ENCODE data around the gene ADM5.

Gene ADM5

DNA sequence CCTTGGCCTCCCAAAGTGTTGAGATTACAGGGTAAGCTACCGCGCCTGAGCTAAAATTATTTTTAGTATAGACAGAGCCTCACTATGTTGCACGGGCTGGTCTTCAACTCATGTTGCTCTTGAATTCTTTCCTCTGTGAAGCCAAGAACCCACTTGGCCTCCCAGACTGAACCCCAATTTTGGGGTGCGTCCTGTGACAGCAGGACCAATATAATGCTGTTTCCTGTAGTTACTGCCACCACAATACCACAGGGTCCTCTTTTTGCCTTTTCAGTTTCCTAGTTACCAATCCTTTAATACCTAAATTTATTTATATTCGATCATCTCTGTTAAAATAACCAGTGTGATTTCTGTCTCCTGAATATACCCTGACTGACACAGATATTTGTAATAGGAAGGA lies 40.8 kb downstream of the ADM5 start:
- Histone ChIP-seq H3F3A (ENCODE audit: insufficient read depth, low read length) (no peaks in the 10 kb centered on the region), H3K4me1 (ENCODE audit: insufficient read depth, low read length, severe bottlenecking) (no peaks in the 10 kb centered on the region)

GRCh38 chr19:49738268-49738667 lies 48.9 kb downstream of the ADM5 start:
- no peaks in the 10 kb centered on the region for H3K9me2 ChIP-seq (ENCODE audit: low read depth, low read length)
- no peak overlapping the region for H3K9ac ChIP-seq (ENCODE audit: low read length)
- H3K4me3 ChIP-seq (ENCODE audit: low read depth, low read length, poor library complexity, severe bottlenecking) = no peak overlapping the region
- no peak for TF ChIP-seq EZH2 (IDR thresholded peaks at IDR 0.05; ENCODE audit: borderline replicate concordance, low read length)
- TF ChIP-seq, protein P1, sequence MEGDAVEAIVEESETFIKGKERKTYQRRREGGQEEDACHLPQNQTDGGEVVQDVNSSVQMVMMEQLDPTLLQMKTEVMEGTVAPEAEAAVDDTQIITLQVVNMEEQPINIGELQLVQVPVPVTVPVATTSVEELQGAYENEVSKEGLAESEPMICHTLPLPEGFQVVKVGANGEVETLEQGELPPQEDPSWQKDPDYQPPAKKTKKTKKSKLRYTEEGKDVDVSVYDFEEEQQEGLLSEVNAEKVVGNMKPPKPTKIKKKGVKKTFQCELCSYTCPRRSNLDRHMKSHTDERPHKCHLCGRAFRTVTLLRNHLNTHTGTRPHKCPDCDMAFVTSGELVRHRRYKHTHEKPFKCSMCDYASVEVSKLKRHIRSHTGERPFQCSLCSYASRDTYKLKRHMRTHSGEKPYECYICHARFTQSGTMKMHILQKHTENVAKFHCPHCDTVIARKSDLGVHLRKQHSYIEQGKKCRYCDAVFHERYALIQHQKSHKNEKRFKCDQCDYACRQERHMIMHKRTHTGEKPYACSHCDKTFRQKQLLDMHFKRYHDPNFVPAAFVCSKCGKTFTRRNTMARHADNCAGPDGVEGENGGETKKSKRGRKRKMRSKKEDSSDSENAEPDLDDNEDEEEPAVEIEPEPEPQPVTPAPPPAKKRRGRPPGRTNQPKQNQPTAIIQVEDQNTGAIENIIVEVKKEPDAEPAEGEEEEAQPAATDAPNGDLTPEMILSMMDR (IDR thresholded peaks at IDR 0.05; ENCODE audit: low read length) = no peak
- H3F3A ChIP-seq (ENCODE audit: insufficient read depth, low read length) = no peaks in the 10 kb centered on the region
- H3K4me2 ChIP-seq (ENCODE audit: low read length) = no peak overlapping the region
- no peaks in the 10 kb centered on the region for H3K79me2 ChIP-seq (ENCODE audit: insufficient read depth, low read length)
- no peak overlapping the region for H2AFZ ChIP-seq (ENCODE audit: low read length)
- no peaks in the 10 kb centered on the region for H4K20me1 ChIP-seq (ENCODE audit: insufficient read depth, low read length)
- H3K9me3 ChIP-seq (ENCODE audit: low read length) = no peaks in the 10 kb centered on the region
- H3K27ac ChIP-seq (ENCODE audit: low read depth, low read length, poor library complexity, severe bottlenecking) = no peak overlapping the region
- H3K36me3 ChIP-seq (ENCODE audit: insufficient read depth, low read length) = no peaks in the 10 kb centered on the region
- H3K4me1 ChIP-seq (ENCODE audit: insufficient read depth, low read length, severe bottlenecking) = no peaks in the 10 kb centered on the region
- no peaks in the 10 kb centered on the region; the same call in 1 of the 2 replicates for H3K27me3 ChIP-seq (ENCODE audit: insufficient read depth, low read length)

More for the DNA sequence above, 40.8 kb downstream of the ADM5 start:
- Histone ChIP-seq H3K27me3 (ENCODE audit: insufficient read depth, low read length) (peaks cover 3% of the 10 kb centered on the region; the same call in 1 of the 2 replicates), H4K20me1 (ENCODE audit: insufficient read depth, low read length) (no peaks in the 10 kb centered on the region), H3K27ac (ENCODE audit: low read depth, low read length, poor library complexity, severe bottlenecking) (no peak overlapping the region), H3K4me2 (ENCODE audit: low read length) (no peak overlapping the region), H3K79me2 (ENCODE audit: insufficient read depth, low read length) (no peaks in the 10 kb centered on the region), H3K4me3 (ENCODE audit: low read depth, low read length, poor library complexity, severe bottlenecking) (no peak overlapping the region), H3K9me2 (ENCODE audit: low read depth, low read length) (no peaks in the 10 kb centered on the region), H2AFZ (ENCODE audit: low read length) (no peak overlapping the region), H3K36me3 (ENCODE audit: insufficient read depth, low read length) (no peaks in the 10 kb centered on the region), H3K9ac (ENCODE audit: low read length) (no peak overlapping the region), H3K9me3 (ENCODE audit: low read length) (no peaks in the 10 kb centered on the region)
- TF ChIP-seq EZH2 (IDR thresholded peaks at IDR 0.05; ENCODE audit: borderline replicate concordance, low read length) = no peak
- TF ChIP-seq, protein P1 (IDR thresholded peaks at IDR 0.05; ENCODE audit: low read length) = no peak

GRCh38 chr19:49739098-49739497 lies 49.7 kb downstream of the ADM5 start:
- H3K4me1 ChIP-seq (ENCODE audit: insufficient read depth, low read length, severe bottlenecking) = no peaks in the 10 kb centered on the region
- H3K36me3 ChIP-seq (ENCODE audit: insufficient read depth, low read length) = no peaks in the 10 kb centered on the region
- H3K79me2 ChIP-seq (ENCODE audit: insufficient read depth, low read length) = no peaks in the 10 kb centered on the region

More at GRCh38 chr19:49739098-49739497, 49.7 kb downstream of the ADM5 start:
- Histone ChIP-seq H4K20me1 (ENCODE audit: insufficient read depth, low read length) (no peaks in the 10 kb centered on the region), H3K9ac (ENCODE audit: low read length) (no peak overlapping the region), H2AFZ (ENCODE audit: low read length) (no peak overlapping the region), H3K4me2 (ENCODE audit: low read length) (no peak overlapping the region), H3K27ac (ENCODE audit: low read depth, low read length, poor library complexity, severe bottlenecking) (no peak overlapping the region), H3K27me3 (ENCODE audit: insufficient read depth, low read length) (no peaks in the 10 kb centered on the region; the same call in 1 of the 2 replicates), H3K4me3 (ENCODE audit: low read depth, low read length, poor library complexity, severe bottlenecking) (no peak overlapping the region), H3F3A (ENCODE audit: insufficient read depth, low read length) (no peaks in the 10 kb centered on the region), H3K9me3 (ENCODE audit: low read length) (no peaks in the 10 kb centered on the region), H3K9me2 (ENCODE audit: low read depth, low read length) (no peaks in the 10 kb centered on the region)
- TF ChIP-seq, protein P1 (IDR thresholded peaks at IDR 0.05; ENCODE audit: low read length) = no peak
- no peak for TF ChIP-seq EZH2 (IDR thresholded peaks at IDR 0.05; ENCODE audit: borderline replicate concordance, low read length)
